Renal cortex interstitium (tissue), 11 donors: ENCODE data around the gene WDR53. TPM values are rescaled to one million over a fixed set of nuclear protein-coding genes. Genes with fewer than 3 reads are reported as not detected.
"Not testable (repeated sequence)": the region's sequence is repeated elsewhere in the genome, so short reads cannot be mapped to it uniquely, and the experiment has no call there.

Experiments used
- DNase-seq, 11 donors: peaks; one replicate each; pipeline ENCODE4 v3.0.0-alpha.2; 2013; ENCODE audit warnings: low read depth in 9 of 11, low spot score in 4 of 11; ENCODE audit errors: extremely low read depth in 1 of 11
- polyA plus RNA-seq, 3 donors: library from polyadenylated mRNA; unstranded; fragments of 120-200 nt; gene quantifications; one replicate each; pipeline ENCODE4 v1.2.1, GENCODE V29; 2013; ENCODE audit not compliant: insufficient read length in 3 of 3

Gene WDR53
- polyA plus RNA-seq, 3 donors: 15.2 to 19.4 (median 17.2) TPM

DNA sequence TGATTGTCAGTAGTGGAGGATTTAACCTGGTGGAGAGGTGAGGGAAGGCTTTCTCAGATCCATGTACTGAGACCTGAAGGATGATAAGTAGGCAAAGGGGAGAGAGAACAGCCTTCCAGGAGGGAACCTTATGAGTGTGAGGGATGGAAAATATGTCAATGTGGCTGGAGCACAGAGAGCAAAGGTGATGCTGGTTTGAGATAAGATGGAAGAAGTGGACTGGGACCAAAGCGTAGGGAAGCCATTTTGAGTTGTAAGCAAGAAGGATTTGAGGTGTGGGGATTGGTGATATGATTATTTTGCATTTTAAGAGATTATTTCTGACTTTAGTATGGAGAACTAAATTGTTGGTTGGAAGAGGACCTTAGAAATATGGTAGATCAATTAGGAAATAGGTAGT, 4.0 kb upstream of the WDR53 start:
- no peak for DNase-seq

DNA sequence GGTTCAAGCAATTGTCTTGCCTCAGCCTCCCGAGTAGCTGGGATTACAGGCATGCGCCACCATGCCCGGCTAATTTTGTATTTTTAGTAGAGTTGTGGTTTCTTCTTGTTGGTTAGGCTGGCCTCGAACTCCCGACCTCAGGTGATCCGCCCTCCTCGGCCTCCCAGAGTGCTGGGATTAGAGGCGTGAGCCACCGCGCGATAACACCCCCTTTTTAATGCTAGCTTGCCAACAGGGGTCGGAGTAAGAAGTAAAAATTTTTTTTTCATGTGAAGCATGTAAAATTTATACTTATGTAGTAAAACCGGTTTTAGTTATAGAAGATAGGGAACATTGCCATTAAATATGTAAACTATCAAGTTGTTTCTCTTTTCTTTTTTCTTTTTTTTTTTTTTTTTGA, 2.0 kb upstream of the WDR53 start:
- DNase-seq: not testable (repeated sequence)

DNA sequence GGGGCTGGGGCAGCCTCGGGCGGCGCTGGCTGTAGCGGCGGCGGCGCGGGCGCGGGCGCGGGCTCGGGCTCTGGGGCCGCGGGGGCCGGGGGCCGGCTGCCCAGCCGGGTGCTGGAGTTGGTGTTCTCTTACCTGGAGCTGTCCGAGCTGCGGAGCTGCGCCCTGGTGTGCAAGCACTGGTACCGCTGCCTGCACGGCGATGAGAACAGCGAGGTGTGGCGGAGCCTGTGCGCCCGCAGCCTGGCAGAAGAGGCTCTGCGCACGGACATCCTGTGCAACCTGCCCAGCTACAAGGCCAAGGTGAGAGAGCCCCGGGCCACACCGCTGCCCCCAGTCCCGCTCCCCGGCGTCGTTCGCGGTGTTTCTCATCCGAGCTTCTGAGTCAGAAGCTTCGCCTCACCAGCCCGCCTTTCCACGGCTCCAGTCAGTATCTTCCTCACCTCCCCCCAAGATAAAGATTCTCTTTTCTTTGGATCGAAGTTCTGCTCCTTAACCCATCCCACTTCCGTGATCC, 706 bp upstream of the WDR53 start:
- DNase-seq: peak in 8 of 11 donors; percentile 4 to 21 (median 16)

DNA sequence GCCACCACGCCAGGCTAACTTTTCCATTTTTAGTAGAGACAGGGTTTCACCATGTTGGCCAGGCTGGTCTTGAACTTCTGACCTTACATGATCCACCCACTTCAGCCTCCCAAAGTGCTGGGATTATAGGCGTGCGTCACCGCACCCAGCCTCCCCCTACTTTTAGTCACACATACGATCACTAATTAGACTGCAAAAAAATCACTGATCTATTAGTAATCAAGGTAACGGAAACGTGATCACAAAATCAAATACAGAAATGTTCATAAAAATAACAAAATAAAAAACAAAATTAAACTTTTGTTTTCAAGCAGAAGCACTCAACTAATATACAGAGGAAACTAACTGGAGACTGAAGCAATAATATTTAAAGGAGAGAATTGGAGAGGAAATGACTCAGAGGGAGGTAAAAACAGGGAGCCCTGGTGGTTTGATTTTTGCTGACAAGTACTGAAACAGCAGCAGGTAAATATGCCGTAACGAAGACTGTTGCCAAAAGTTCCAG, 4.6 kb downstream of the WDR53 start:
- no peak for DNase-seq

DNA sequence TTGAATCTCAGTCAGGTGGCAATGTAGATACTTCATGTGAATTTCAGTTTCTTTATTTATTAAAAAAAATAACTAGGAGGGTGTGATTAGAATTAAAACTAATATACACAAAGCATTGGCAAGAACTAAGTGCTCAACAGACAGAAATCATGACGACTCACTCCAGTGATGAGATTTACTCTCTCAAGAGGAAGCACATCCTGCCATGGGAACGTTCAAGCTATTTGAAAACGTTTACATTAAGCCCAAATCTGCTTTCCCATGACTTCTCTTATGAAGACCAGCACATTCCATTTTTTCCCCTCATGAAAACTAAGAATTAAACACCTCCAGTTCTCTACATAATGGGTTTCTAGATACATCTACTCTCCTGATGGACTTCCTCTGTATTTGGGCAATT, 8.5 kb downstream of the WDR53 start:
- DNase-seq: no peak

DNA sequence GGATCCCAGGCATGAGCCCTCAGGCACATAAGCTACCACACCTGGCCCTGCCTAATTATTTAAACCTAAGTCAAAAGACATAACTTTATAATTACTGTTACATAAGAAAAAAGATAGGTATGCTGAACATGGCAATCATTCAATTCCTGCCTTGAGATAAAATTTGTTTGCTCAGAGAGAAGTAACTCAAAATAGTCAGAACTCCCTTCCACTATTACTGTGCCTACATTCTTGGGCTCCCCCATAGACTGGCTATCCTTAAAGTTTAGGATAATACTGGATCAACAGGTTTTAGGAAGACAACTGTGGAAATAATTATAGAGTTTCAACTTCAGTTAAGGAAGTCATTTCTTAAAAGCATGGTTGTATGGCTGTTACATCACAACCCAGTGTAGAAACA, 9.9 kb downstream of the WDR53 start:
- DNase-seq: no peak

DNA sequence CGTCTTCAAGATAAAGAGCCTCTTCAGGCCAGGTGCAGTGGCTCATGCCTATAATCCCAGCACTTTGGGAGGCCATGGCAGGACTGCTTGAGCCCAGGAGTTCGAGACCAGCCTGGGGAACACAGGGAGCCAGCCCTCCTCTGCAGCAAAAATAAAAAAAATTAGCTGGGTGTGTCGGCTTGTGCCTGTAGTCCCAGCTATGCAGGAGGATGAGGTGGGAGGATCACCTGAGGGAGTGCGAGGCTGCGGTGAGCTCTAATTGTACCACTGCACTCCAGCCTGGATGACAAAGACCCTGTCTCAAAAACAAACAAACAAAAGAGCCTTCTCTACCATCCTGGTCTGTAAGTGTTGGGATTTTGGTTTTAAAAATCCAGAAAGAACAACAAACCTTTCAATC, 11.1 kb downstream of the WDR53 start:
- no peak for DNase-seq

DNA sequence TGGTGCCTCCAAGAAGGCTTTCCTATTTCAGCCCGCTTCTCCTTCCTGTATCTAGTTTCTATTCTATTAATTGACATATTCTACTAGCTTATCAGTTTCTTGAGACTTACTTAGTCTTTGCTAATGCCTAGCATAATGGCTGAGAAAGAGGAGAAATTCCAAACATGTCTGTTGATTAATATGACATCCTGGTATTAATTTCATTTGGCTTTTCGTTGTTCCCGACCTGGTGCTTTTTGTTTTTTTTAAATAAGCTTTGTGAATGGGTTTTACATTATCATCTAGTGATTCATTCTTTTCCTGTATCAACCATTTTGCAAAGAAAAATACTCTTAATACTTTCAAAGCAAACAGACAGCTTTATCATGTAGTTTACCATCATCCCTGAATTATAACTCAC, 13.1 kb downstream of the WDR53 start:
- no peak for DNase-seq

DNA sequence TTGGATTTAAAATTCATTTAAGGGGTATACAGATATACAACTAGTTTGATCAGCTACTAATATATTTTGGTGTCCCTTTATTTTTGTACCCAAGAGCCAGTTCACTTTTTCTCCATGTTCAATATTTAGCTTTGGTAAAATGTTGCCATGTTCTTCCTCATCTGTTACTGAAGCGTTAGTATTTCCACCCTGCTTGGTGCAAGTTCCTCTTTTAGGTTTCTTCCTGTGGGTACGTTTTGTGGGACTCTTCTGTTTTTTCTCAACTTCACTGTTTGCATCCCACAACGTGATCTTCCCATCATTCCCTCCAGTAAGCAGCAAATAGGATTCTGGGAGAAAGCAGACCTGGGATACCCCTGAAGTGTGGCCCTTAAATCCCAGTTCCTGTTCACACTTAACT, 14.1 kb downstream of the WDR53 start:
- no peak for DNase-seq

DNA sequence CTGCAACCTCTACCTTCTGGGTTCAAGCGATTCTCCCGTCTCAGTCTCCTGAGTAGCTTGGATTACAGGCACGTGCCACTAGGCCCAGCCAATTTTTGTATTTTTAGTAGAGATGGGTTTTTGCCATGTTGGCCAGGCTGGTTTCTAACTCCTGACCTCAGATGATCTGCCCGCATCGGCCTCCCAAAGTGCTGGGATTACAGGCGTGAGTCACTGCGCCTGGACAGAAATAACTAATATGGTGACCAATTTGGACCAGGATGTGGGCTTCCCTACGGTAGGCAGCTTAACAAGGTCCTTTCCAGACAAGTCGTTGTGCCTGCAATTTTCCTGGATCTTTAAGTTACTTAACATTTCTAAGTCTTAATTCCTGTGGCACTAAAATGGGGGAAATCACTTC, 14.8 kb downstream of the WDR53 start:
- DNase-seq: no peak

DNA sequence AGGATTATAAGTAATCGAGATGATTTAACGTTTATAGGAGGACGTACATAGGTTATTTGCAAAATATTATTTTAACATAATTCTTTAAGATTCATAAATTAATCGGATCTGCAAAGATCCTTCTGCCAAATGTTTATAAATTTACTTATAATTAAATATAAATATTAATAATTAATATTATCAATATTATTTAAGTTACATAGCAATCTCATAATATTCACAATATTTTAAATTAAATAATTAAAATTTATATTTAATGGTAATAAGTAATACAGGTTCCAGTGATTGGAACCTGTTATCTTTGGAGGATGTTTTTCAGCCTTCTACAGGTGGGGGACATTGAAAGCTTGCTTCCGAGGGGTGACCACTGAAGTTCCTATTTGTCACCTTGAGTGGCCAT, 16.1 kb downstream of the WDR53 start:
- DNase-seq: no peak

DNA sequence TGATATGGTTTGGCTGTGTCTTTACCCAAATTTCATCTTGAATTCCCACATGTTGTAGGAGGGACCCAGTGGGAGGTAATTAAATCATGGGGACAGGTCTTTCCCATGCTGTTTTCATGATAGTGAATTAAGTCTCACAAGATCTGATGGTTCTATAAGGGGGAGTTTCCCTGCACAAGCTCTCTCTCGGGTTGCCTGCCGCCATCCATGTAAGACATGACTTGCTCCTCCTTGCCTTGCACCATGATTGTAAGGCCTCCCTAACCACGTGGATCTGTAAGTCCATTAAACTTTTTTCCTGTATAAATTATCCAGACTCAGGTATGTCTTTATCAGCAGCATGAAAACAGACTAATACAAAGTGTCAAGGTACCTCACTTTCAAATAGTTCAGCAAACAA, 18.2 kb downstream of the WDR53 start:
- not testable (repeated sequence) for DNase-seq

DNA sequence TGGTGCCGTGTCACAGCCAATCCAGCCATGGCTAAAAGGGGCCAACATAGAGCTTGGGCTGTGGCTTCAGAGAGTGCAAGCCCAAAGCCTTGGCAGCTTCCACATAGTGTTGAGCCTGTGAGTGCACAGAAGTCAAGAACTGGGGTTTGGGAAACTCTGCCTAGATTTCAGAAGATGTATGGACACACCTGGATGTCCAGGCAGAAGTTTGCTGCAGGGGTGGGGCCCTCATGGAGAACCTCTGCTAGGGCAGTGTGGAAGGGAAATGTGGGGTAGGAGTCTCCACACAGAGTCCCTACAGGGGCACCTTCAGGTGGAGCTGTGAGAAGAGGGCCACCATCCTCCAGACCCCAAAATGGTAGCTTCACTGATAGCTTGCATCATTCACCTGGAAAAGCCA, 19.0 kb downstream of the WDR53 start:
- not testable (repeated sequence) for DNase-seq

DNA sequence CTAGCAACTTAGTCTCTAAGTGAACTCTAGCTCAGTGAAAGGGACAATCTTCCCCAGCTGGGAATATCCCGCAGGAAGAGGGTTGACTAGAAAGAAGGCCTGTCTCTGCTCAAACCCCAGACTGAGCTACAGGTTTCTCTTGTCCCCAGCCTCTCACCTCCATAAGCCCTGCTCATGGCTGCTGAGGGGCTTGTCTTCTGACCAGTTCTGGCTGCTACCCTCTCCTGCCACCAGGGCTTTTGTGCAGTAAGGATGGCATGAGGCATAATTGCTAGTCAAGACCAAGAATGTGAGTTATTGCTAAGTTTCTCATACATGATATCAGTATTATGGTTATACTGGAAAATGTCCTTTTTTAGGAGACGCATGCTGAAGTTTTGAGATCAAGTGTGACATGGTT, 21.3 kb downstream of the WDR53 start:
- DNase-seq: no peak

DNA sequence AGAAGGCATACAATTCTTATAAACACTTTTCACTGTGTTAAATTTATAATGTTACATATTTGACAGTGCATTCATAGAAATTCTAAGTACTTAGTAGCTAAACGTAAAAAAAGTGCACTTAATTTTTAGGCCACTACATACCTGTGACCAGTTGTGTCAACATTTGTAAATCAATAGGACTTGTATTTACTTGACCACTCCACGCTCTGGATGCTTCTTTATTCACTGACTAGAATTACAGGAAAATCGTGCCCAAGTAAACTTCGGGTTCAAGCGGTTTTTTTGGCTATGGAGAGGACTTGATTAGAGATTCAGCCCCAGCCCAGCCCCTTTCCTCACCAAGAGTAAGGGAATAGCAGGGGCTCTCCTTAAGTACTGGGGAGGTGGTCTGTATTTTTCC, 21.8 kb downstream of the WDR53 start:
- DNase-seq: no peak

DNA sequence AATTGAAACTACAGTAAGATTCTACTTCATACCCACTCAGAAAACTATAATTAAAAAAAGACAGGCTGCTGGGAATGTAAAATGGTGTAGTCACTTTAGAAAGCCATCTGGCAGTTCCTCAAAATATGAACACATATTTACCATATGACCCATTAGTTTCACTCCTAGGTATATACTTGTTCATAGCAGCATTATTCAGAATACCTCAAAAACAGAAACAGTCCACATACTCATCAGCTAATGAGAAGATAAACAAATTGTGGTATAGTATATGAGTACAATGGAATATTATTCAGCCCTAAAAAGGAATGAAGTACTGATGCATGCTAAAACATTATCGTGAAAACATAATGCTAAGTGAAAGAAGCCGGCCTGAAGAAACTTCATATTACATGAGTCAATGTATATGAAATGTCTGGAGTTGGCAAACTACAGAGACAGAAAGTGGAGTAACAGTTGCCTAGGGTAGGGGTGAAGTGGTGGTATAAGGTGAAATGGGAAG, 23.8 kb downstream of the WDR53 start:
- DNase-seq: no peak

DNA sequence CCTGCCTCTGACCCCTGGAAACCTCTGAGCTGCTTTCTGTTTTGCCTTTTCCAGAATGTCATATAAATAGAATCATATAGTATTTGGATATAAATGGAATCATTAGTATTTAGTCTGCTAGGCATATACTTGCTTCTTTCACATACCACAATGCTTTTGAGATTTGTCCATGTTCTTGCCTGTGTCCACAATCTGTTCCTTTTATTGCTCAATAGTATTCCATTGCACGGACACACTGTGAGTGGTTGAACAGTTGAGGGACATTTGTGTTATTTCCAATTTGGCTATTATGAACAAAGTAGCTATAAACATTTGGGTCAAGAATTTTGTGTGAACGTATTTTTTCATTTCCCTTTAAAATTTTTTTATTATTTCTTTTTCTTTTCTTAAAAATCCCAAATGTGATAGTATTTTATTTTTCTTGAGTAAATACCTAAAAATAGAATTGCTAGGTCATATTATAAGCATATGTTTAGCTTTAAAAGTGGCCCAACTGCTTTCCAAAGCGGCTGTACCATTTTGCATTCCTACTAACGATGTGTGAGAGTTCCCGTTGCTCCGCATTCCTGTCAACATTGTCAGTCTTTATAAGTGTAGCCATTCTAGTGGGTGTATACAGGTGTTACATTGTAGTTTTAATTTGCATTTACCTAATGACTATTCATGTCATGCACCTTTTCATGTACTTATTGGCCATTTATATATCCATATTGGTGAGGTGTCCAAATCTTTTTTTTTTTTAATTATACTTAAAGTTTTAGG, 26.5 kb downstream of the WDR53 start:
- DNase-seq: no peak

DNA sequence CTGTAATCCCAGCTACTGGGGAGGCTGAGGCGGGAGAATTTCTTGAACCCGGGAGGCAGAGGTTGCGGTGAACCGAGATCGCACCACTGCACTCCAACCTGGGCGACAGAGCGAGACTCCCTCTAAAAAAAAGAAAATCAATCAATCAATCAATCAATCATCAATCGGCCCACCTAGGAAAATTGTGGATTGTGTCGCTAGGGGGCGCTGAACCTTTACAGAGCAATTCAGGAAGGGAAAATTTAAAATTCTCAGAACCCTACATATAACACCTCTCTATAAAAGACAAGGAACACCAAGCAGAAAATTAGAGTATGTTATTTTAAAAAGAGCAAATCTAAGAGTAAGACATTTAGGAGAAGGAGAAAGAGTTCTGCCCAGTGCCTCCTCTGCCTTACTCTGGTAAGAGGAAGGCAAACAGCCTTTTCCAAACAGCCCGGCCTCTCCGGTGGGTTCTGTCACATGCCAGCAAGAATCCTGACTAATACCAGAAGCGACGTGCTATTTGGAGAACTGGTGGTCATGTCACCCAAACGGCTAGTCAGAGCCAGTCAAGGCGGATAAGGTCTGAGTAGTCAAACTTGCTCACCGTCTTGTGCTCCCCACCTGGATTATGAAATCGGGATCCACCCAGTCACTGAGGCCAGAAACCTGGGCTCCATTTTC, 30.9 kb downstream of the WDR53 start:
- peak in 1 of 11 donors; percentile 5 for DNase-seq

DNA sequence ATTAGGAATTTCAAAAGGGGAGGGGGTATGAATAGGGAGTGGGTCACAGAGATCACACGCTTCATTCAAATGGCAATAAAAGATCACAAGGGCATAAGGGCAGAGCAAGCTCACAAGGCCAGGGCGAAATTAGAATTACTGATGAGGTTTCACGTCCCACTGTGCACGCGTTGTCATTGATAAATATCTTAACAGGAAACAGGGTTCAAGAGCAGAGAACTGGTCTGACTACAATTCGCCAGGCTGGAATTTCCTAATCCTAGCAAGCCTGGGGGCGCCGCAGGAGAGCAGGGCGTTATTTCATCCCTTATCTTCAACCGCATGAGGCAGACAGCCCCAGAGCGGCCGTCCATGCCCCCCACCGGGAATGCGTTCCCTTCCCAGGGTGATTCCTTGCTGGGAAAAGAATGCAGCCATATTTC, 35.1 kb downstream of the WDR53 start:
- DNase-seq: no peak

DNA sequence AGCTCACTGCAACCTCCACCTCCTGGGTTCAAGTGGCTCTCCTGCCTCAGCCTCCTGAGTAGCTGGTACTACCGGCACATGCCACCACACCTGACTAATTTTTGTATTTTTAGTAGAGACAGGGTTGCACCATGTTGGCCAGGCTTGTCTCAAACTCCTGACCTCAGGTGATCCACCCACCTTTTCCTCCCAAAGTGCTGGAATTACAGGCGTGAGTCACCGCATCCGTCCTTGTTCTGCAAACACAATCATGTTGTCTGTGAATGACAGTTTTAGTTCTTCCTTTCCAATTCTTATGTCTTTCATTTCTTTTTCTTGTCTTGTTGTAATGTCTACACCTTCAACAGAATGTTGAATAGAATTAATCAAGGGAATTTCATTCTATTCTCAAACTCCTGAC, 36.9 kb downstream of the WDR53 start:
- DNase-seq: no peak
